HCT116 (cell line): ENCODE data around the gene KCND2. TPM values are rescaled to one million over a fixed set of nuclear protein-coding genes. Genes with fewer than 3 reads are reported as not detected.

Experiments used
- ATAC-seq: fragments of 200-7000 bp; cut with Tn5 transposase; 2 replicates; pipeline ENCODE4 v1.9.1; 2020; ENCODE audit warnings: mild to moderate bottlenecking, moderate library complexity
- BruUV-seq: library from RNA; stranded (reverse); fragments of 400-500 nt; replicated peaks from 2 replicates; lab custom pipeline; 2021; lab: Mats Ljungman, UMichigan
- CTCF ChIA-PET: fragments of 300-600 bp; sonication (Branson Sonifier 250); formaldehyde crosslinking; loops from one replicate; lab custom pipeline; 2021; ENCODE audit warnings: antibody characterized with exemption; lab: Charles Lee
- POLR2A ChIA-PET: fragments of 300-600, 350-600 bp; sonication (Branson Sonifier 250); formaldehyde crosslinking; loops from one replicate; lab custom pipeline; 2021; ENCODE audit warnings: antibody characterized with exemption; lab: Charles Lee
- RAD21 ChIA-PET, 2 experiments: fragments of 300-600 bp; sonication (Branson Sonifier 250); formaldehyde crosslinking; loops; one replicate each; lab custom pipeline; 2023; ENCODE audit warnings: low total read pairs in 2 of 2; ENCODE audit not compliant: uncharacterized antibody in 2 of 2, unreplicated experiment in 2 of 2, low non-redundant PET in 1 of 2; lab: Charles Lee
- DNase-seq: peaks from one replicate; pipeline ENCODE4 v3.0.0-alpha.2; 2010; ENCODE audit warnings: low read depth, low spot score
- H2AFZ ChIP-seq: fragments of 200-600 bp; shearing (Covaris generic), sonication (generic); 2 replicates; pipeline ENCODE4 v1.6.1; 2017; ENCODE audit warnings: low read depth, mixed run types, mixed read lengths, antibody characterized with exemption, low read length; ENCODE audit not compliant: poor library complexity, severe bottlenecking
- H3K27ac ChIP-seq: 2 replicates; pipeline ENCODE4 v1.5.1; 2012; ENCODE audit warnings: low read depth, low read length
- H3K27me3 ChIP-seq: fragments of 200-600 bp; sonication (generic); 2 replicates; pipeline ENCODE4 v1.6.1; 2016; ENCODE audit warnings: mixed run types, low read length, mixed read lengths; ENCODE audit not compliant: insufficient read depth
- H3K36me3 ChIP-seq, 2 experiments: fragments of 200-500 bp in 1 of 2; fragments of 200-600 bp in 1 of 2; sonication (Bioruptor generic) in 1 of 2; sonication (generic) in 1 of 2; 2 replicates each; pipeline versions ENCODE4 v1.5.1 to v1.6.1; 2014 to 2016; ENCODE audit warnings: low read length in 2 of 2, inconsistent platforms in 1 of 2, mixed read lengths in 1 of 2, mixed run types in 1 of 2; ENCODE audit not compliant: insufficient read depth in 2 of 2, control insufficient read depth in 1 of 2
- H3K4me1 ChIP-seq, 2 experiments: fragments of 200-600 bp in 1 of 2; sonication (generic) in 1 of 2; 2 replicates each; pipeline versions ENCODE4 v1.5.1 to v1.6.1; 2012 to 2017; ENCODE audit warnings: low read length in 2 of 2, inconsistent platforms in 1 of 2, mild to moderate bottlenecking in 1 of 2, mixed read lengths in 1 of 2, mixed run types in 1 of 2, moderate library complexity in 1 of 2; ENCODE audit not compliant: insufficient read depth in 2 of 2, control insufficient read depth in 1 of 2
- H3K4me2 ChIP-seq: fragments of 200-600 bp; sonication (generic); 2 replicates; pipeline ENCODE4 v1.6.1; 2017; ENCODE audit warnings: mixed run types, low read length, mixed read lengths
- H3K4me3 ChIP-seq, 2 experiments: fragments of 200-600 bp in 1 of 2; sonication (generic) in 1 of 2; replicated peaks in 1 of 2; 2 replicates each; pipeline ENCODE4 v1.5.1; 2011 to 2016; ENCODE audit warnings: low read length in 2 of 2, control low read depth in 1 of 2, low read depth in 1 of 2, mild to moderate bottlenecking in 1 of 2, mixed read lengths in 1 of 2, mixed run types in 1 of 2
- H3K79me2 ChIP-seq: fragments of 200-600 bp; sonication (generic); 2 replicates; pipeline ENCODE4 v1.6.1; 2017; ENCODE audit warnings: mild to moderate bottlenecking, mixed run types, low read length, moderate library complexity, mixed read lengths; ENCODE audit not compliant: insufficient read depth
- H3K9ac ChIP-seq: fragments of 200-600 bp; sonication (generic); 2 replicates; pipeline ENCODE4 v1.6.1; 2016; ENCODE audit warnings: low read length, mixed read lengths
- H3K9me2 ChIP-seq: fragments of 200-600 bp; sonication (generic), shearing (Covaris generic); 2 replicates; pipeline ENCODE4 v1.6.1; 2017; ENCODE audit warnings: mixed run types, mild to moderate bottlenecking, moderate library complexity; ENCODE audit not compliant: insufficient read depth
- H3K9me3 ChIP-seq, 2 experiments: fragments of 200-500 bp in 1 of 2; fragments of 200-600 bp in 1 of 2; sonication (Bioruptor generic) in 1 of 2; sonication (generic) in 1 of 2; 2 replicates each; pipeline ENCODE4 v1.6.1; 2014 to 2017; ENCODE audit warnings: low read length in 2 of 2, mixed read lengths in 2 of 2, inconsistent platforms in 1 of 2, low read depth in 1 of 2, mild to moderate bottlenecking in 1 of 2, mixed run types in 1 of 2, moderate library complexity in 1 of 2; ENCODE audit not compliant: control insufficient read depth in 1 of 2, insufficient read depth in 1 of 2
- H4K20me1 ChIP-seq: fragments of 200-600 bp; sonication (generic), shearing (Covaris generic); 2 replicates; pipeline ENCODE4 v1.6.1; 2017; ENCODE audit warnings: mixed run types, mild to moderate bottlenecking, moderate library complexity; ENCODE audit not compliant: insufficient read depth
- ATF3 ChIP-seq: IDR thresholded peaks from 2 replicates; pipeline ENCODE4 v1.6.1; 2012
- CBX3 ChIP-seq: IDR thresholded peaks from 2 replicates; pipeline ENCODE4 v1.6.1; 2012; ENCODE audit warnings: low read depth
- CEBPB ChIP-seq: IDR thresholded peaks from 2 replicates; pipeline ENCODE4 v1.6.1; 2012; ENCODE audit warnings: low read depth
- EGR1 ChIP-seq: IDR thresholded peaks from 2 replicates; pipeline ENCODE4 v1.6.1; 2012; ENCODE audit warnings: low read depth
- ELF1 ChIP-seq: IDR thresholded peaks from 2 replicates; pipeline ENCODE4 v1.6.1; 2012; ENCODE audit warnings: low read depth, borderline replicate concordance
- EZH2phosphoT487 ChIP-seq: fragments of 200-600 bp; IDR thresholded peaks from 2 replicates; pipeline ENCODE4 v1.6.1; 2018; ENCODE audit warnings: antibody characterized with exemption, borderline replicate concordance
- FOSL1 ChIP-seq: IDR thresholded peaks from 2 replicates; pipeline ENCODE4 v1.6.1; 2012; ENCODE audit warnings: low read depth
- JUND ChIP-seq: IDR thresholded peaks from 2 replicates; pipeline ENCODE4 v1.6.1; 2012
- MAX ChIP-seq: IDR thresholded peaks from 2 replicates; pipeline ENCODE4 v1.6.1; 2012
- POLR2A ChIP-seq: IDR thresholded peaks from 2 replicates; pipeline ENCODE4 v1.7.0; 2011; ENCODE audit warnings: borderline replicate concordance; ENCODE audit not compliant: insufficient read depth, insufficient read length; ENCODE audit errors: extremely low read depth
- POLR2AphosphoS5 ChIP-seq: IDR thresholded peaks from 2 replicates; pipeline ENCODE4 v1.6.1; 2011; ENCODE audit warnings: mild to moderate bottlenecking, low read depth, low read length, moderate library complexity
- REST ChIP-seq: IDR thresholded peaks from 2 replicates; pipeline ENCODE4 v1.6.1; 2012; ENCODE audit warnings: low read depth
- SP1 ChIP-seq: IDR thresholded peaks from 2 replicates; pipeline ENCODE4 v1.6.1; 2012; ENCODE audit warnings: low read depth
- SRF ChIP-seq: IDR thresholded peaks from 2 replicates; pipeline ENCODE4 v1.6.1; 2012; ENCODE audit warnings: low read depth
- TCF7L2 ChIP-seq: IDR thresholded peaks from 2 replicates; pipeline ENCODE4 v1.7.0; 2011; ENCODE audit warnings: borderline replicate concordance, inconsistent platforms; ENCODE audit not compliant: insufficient read depth, insufficient read length; ENCODE audit errors: extremely low read depth
- YY1 ChIP-seq: IDR thresholded peaks from 2 replicates; pipeline ENCODE4 v1.6.1; 2011; ENCODE audit warnings: low read length, low read depth, moderate library complexity, mild to moderate bottlenecking; ENCODE audit not compliant: insufficient replicate concordance; ENCODE audit errors: extremely low read depth
- ZBTB33 ChIP-seq: IDR thresholded peaks from 2 replicates; pipeline ENCODE4 v1.6.1; 2011; ENCODE audit warnings: mild to moderate bottlenecking, low read length, moderate library complexity; ENCODE audit not compliant: insufficient replicate concordance; ENCODE audit errors: extremely low read depth
- ZNF274 ChIP-seq: fragments of 200-500 bp; sonication (Bioruptor generic); IDR thresholded peaks from 2 replicates; pipeline ENCODE4 v1.6.1; 2014; ENCODE audit warnings: mild to moderate bottlenecking, low read depth, low read length, inconsistent platforms
- intact Hi-C: fragments of 100-400 bp; cut with micrococcal nuclease; formaldehyde crosslinking; loops from 2 replicates; pipeline ENCODE4 v1.10.0; 2022
- total RNA-seq: library from RNA; stranded (reverse); gene quantifications from one replicate; pipeline ENCODE4 v1.2.1, GENCODE V29; 2021; ENCODE audit not compliant: unreplicated experiment

The KCND2 gene
- total RNA-seq, 1 experiment from 2014 or later = 0.05 TPM

GRCh38 chr7:120709972-120710320 lies 437.0 kb downstream of the KCND2 start (continued):
- TF ChIP-seq YY1 (no peak), EGR1 (no peak), POLR2A (no peak), MAX (no peak)

GRCh38 chr7:120714945-120715344 lies 442.0 kb downstream of the KCND2 start:
- no peaks in the 10 kb centered on the region for H3K36me3 ChIP-seq
- H3K9ac ChIP-seq = no peak overlapping the region
- H4K20me1 ChIP-seq = no peaks in the 10 kb centered on the region
- no peak overlapping the region for H3K27ac ChIP-seq
- ATAC-seq = no peak
- H3K9me2 ChIP-seq = no peaks in the 10 kb centered on the region
- H3K4me3 ChIP-seq = no peak overlapping the region
- no peaks in the 10 kb centered on the region for H3K27me3 ChIP-seq
- BruUV-seq = no TSS peak
- intact Hi-C loops = no loop called here
- H3K4me2 ChIP-seq = no peak overlapping the region
- POLR2A ChIA-PET = no interaction called here
- no peaks in the 10 kb centered on the region for H3K79me2 ChIP-seq
- CTCF ChIA-PET = no interaction called here
- RAD21 ChIA-PET = no interaction called here
- no peaks in the 10 kb centered on the region for H3K9me3 ChIP-seq
- DNase-seq = no peak
- TF ChIP-seq YY1 (no peak), CBX3 (no peak), CEBPB (no peak), JUND (no peak), POLR2AphosphoS5 (no peak), EZH2phosphoT487 (no peak), ELF1 (no peak), FOSL1 (no peak), REST (no peak), ATF3 (no peak), TCF7L2 (no peak), EGR1 (no peak), ZNF274 (no peak), ZBTB33 (no peak), SP1 (no peak), SRF (no peak)
- no peaks in the 10 kb centered on the region for H3K4me1 ChIP-seq
- H2AFZ ChIP-seq = no peak overlapping the region
